Prostate gland (tissue), 2 donors: ENCODE data around the gene NOX3.

Experiments used
- POLR2A ChIP-seq: fragments of 450-650 bp; IDR thresholded peaks from one replicate; pipeline ENCODE4 v1.6.1; 2016; ENCODE audit warnings: antibody characterized with exemption, mild to moderate bottlenecking
- TF ChIP-seq, protein P1 (sequence below), 4 experiments: fragments of 200-600 bp in 2 of 4; fragments of 450-650 bp in 2 of 4; sonication (generic) in 2 of 4; IDR thresholded peaks; 1 replicate in 3 of 4; 2 replicates in 1 of 4; pipeline ENCODE4 v1.5.1; 2016 to 2019; ENCODE audit warnings: antibody characterized with exemption in 4 of 4, mild to moderate bottlenecking in 2 of 4, moderate library complexity in 2 of 4

DNA sequence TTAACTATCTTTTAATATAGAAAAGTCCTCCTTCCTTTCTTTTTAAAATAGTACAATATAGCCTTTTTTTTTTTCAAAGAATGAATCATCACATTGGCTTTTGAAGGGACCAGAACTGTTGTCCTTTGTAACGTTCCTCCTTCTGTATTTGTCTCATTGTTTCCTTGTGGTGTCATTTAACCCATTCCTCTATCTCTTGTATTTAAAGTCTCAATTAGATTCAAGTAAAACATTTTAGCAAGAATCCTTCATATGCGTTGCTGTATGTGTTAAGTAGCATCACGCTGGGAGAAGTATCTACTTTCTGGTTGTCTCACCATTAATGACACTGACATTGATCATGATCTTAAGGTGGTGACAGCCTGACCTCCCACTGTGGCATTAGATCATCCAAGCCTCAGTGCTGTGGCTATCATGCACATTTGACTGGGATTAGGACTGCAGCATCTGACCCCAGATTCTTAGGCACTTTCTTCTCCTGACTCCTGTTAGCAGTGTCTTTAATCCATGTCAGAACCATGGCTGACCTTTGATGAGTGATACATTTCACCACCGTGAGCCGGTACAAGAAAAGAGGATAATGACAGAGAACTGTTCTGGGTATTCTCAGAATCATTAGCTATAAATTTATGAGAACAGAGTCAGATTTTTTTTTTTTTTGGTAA is 73.8 kb downstream of the NOX3 start:
- TF ChIP-seq, protein P1, sequence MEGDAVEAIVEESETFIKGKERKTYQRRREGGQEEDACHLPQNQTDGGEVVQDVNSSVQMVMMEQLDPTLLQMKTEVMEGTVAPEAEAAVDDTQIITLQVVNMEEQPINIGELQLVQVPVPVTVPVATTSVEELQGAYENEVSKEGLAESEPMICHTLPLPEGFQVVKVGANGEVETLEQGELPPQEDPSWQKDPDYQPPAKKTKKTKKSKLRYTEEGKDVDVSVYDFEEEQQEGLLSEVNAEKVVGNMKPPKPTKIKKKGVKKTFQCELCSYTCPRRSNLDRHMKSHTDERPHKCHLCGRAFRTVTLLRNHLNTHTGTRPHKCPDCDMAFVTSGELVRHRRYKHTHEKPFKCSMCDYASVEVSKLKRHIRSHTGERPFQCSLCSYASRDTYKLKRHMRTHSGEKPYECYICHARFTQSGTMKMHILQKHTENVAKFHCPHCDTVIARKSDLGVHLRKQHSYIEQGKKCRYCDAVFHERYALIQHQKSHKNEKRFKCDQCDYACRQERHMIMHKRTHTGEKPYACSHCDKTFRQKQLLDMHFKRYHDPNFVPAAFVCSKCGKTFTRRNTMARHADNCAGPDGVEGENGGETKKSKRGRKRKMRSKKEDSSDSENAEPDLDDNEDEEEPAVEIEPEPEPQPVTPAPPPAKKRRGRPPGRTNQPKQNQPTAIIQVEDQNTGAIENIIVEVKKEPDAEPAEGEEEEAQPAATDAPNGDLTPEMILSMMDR (IDR thresholded peaks at IDR 0.05), result no peak
- no peak for TF ChIP-seq POLR2A
